HG03045 (cell line): ENCODE results near the gene CTXN1.

ENCODE experiments used
- ATAC-seq: cut with Tn5 transposase; IDR thresholded peaks from one replicate; pipeline ENCODE4 v1.9.1; 2021; ENCODE audit warnings: mild to moderate bottlenecking, moderate library complexity; ENCODE audit not compliant: unreplicated experiment

Gene CTXN1

GRCh38 chr19:7877249-7877836, 48.6 kb downstream of the CTXN1 start:
- no peak for ATAC-seq

- ATAC-seq: no peak
These were observed 51.0 kb downstream of the CTXN1 start for GRCh38 chr19:7874897-7875273.
